ENCODE results near the gene OR5B17. TPM values are rescaled to one million over a fixed set of nuclear protein-coding genes. Genes with fewer than 3 reads are reported as not detected.

The OR5B17 gene
- total RNA-seq, 1 experiment from 2014 or later: not detected

Other genes with a start within 250 kb of the OR5B17 start
- not detected in 2 replicates for gene OR9I1, start 233.5 kb downstream of the OR5B17 start, total RNA-seq (2014; rRNA removed; shearing (Covaris generic))
- not detected in 2 replicates for gene OR9Q2, start 170.0 kb downstream of the OR5B17 start, total RNA-seq (2014; rRNA removed; shearing (Covaris generic))
- not detected in 2 replicates for gene OR1S2, start 154.9 kb downstream of the OR5B17 start, total RNA-seq (2014; rRNA removed; shearing (Covaris generic))
- not detected in 2 replicates for gene OR1S1, start 146.3 kb downstream of the OR5B17 start, total RNA-seq (2014; rRNA removed; shearing (Covaris generic))
- gene OR10Q1, start 130.2 kb downstream of the OR5B17 start, total RNA-seq (2014; rRNA removed; shearing (Covaris generic)): not detected in 2 replicates
- gene OR10W1, start 90.8 kb downstream of the OR5B17 start, total RNA-seq (2014; rRNA removed; shearing (Covaris generic)): not detected in 2 replicates
- gene OR5B3, start 47.8 kb upstream of the OR5B17 start, total RNA-seq (2014; rRNA removed; shearing (Covaris generic)): not detected in 2 replicates
- gene OR5B2, start 69.1 kb upstream of the OR5B17 start, total RNA-seq (2014; rRNA removed; shearing (Covaris generic)): not detected in 2 replicates
- gene OR5B12, start 83.2 kb upstream of the OR5B17 start, total RNA-seq (2014; rRNA removed; shearing (Covaris generic)): 0.18 TPM in 1 of 2 replicates, not detected in the other
- not detected in 2 replicates for gene OR5B21, start 149.0 kb upstream of the OR5B17 start, total RNA-seq (2014; rRNA removed; shearing (Covaris generic))
- 2.2 and 2.8 TPM in 2 replicates for gene LPXN, start 216.8 kb upstream of the OR5B17 start, total RNA-seq (2014; rRNA removed; shearing (Covaris generic))
- gene ZFP91, start 220.0 kb upstream of the OR5B17 start, total RNA-seq (2014; rRNA removed; shearing (Covaris generic)): 20.5 and 28.3 TPM in 2 replicates

Data from H7 (cell line).